ENCODE measurements around the gene TARS2.

Gene TARS2

GRCh38 chr1:150536836-150537731 is 49.9 kb downstream of the TARS2 start:
- DNase-seq (ENCODE audit: low read depth in 2 of 3, low spot score in 1 of 3) = no peak

- no peak for DNase-seq (ENCODE audit: low read depth in 2 of 3, low spot score in 1 of 3)
Observed at GRCh38 chr1:150537732-150538684, 50.8 kb downstream of the TARS2 start.

- no peak for DNase-seq (ENCODE audit: low read depth in 2 of 3, low spot score in 1 of 3)
Observed at GRCh38 chr1:150543500-150544143, 56.4 kb downstream of the TARS2 start.

GRCh38 chr1:150544204-150544603 is 57.0 kb downstream of the TARS2 start:
- DNase-seq (ENCODE audit: low read depth in 2 of 3, low spot score in 1 of 3) = no peak

GRCh38 chr1:150545486-150546032 is 58.3 kb downstream of the TARS2 start:
- DNase-seq (ENCODE audit: low read depth in 2 of 3, low spot score in 1 of 3) = no peak

GRCh38 chr1:150546294-150546937 is 59.2 kb downstream of the TARS2 start:
- DNase-seq (ENCODE audit: low read depth in 2 of 3, low spot score in 1 of 3) = no peak

GRCh38 chr1:150548324-150548631 is 61.1 kb downstream of the TARS2 start:
- DNase-seq (ENCODE audit: low read depth in 2 of 3, low spot score in 1 of 3) = no peak

- DNase-seq (ENCODE audit: low read depth in 2 of 3, low spot score in 1 of 3) = no peak
Observed at GRCh38 chr1:150548632-150549495, 61.6 kb downstream of the TARS2 start, which contains the start of gene ADAMTSL4. Gene ADAMTSL4, plus strand, starts transcription at chr1:150549408. Its CDS starts 2,881 bp downstream, at chr1:150552289.

- no peak for DNase-seq (ENCODE audit: low read depth in 2 of 3, low spot score in 1 of 3)
Observed at GRCh38 chr1:150549496-150550221, 62.4 kb downstream of the TARS2 start.

- DNase-seq (ENCODE audit: low read depth in 2 of 3, low spot score in 1 of 3) = no peak
Observed at GRCh38 chr1:150550222-150551050, 63.2 kb downstream of the TARS2 start.

GRCh38 chr1:150551051-150551783 is 64.0 kb downstream of the TARS2 start:
- no peak for DNase-seq (ENCODE audit: low read depth in 2 of 3, low spot score in 1 of 3)

- no peak for DNase-seq (ENCODE audit: low read depth in 2 of 3, low spot score in 1 of 3)
Observed at GRCh38 chr1:150551784-150552127, 64.5 kb downstream of the TARS2 start.

GRCh38 chr1:150552128-150552910 is 65.1 kb downstream of the TARS2 start:
- no peak for DNase-seq (ENCODE audit: low read depth in 2 of 3, low spot score in 1 of 3)

- no peak for DNase-seq (ENCODE audit: low read depth in 2 of 3, low spot score in 1 of 3)
Observed at GRCh38 chr1:150552911-150553289, 65.7 kb downstream of the TARS2 start.

- DNase-seq (ENCODE audit: low read depth in 2 of 3, low spot score in 1 of 3) = no peak
Observed at GRCh38 chr1:150553392-150554085, 66.3 kb downstream of the TARS2 start.

GRCh38 chr1:150554086-150554452 is 66.8 kb downstream of the TARS2 start:
- DNase-seq (ENCODE audit: low read depth in 2 of 3, low spot score in 1 of 3) = no peak
